ENCODE data around the gene EFL1.
"Not testable (repeated sequence)": the region's sequence is repeated elsewhere in the genome, so short reads cannot be mapped to it uniquely, and the experiment has no call there.

The EFL1 gene
- 22.0 to 57.6 (median 39.1) reads per million in 4 donors for total RNA-seq

DNA sequence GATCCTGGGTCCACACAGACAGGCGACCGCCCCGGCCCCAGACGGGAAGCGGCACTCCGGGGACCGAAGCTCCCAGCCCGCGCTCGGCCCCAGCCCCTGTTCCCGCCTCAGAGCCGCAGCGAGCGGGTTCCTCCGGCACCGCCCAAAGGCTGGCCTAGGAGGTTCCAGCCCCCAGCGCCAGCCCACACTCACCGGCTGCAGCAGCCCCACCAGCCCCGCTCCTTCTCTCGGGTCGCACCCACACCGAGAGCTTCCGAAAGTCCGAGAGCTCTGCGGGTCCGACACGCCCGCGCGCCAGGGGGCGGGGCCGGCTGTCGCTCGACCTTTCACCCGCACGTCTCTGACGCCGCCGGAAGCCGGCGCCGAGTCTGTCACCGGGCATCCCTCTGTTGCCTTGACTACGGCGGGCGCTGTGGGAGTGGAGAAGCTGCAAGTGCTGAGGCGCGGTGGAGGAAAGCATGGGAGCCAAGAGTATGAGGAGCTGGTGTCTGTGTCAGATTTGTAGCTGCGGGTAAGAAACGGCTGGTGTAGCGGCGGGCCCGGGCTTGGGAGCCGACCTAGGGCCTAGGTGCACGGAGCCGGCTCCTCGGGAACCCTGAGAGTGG is at the start of gene EFL1, which contains the start of gene SAXO2:
EFL1 (minus strand) TSS at position 313 of the 605 bp plus-strand sequence. CDS start 956 bp downstream, outside the sequence.
SAXO2 (plus strand) TSS at position 397 of the 605 bp plus-strand sequence; CDS start at position 459, 62 bp downstream.
- DNase-seq: peak; percentile 76 to 89 (median 87)

DNA sequence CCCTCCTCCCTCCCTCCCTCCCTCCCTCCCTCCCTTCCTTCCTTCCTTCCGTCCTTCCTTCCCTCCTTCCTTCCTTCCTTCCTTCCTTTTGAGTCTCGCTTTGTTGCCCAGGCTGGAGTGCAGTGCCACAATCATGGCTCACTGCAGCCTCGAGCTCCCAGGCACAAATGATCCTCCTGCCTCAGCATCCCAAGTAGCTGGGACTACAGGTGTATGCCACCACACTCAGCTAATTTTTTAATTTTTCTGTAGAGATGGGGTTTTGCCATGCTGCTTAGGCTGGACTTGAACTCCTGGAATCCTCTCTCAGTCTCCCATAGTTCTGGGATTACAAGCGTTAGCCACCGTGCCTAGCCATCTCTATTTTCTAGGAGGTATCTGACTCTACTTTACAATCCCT is 48.8 kb upstream of the EFL1 start:
- not testable (repeated sequence) for DNase-seq

DNA sequence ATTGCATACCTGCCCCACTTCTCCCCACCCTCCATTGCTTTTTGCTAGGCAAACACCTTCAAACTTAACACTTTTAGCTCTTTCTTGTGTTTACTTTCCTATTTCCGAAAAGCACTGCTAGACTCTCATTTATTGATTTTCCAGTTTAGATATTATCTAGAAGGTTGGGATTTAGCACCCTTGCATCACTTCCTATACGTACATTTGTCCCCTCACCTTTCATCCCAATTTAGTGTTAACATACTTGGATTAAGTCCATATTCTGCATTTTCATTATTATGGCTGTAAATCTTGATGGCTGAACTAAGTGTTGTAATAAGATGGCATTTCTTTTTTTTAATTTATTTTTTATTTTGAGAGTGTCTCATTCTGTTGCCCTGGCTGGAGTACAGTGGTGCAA is 47.3 kb upstream of the EFL1 start:
- DNase-seq: no peak

DNA sequence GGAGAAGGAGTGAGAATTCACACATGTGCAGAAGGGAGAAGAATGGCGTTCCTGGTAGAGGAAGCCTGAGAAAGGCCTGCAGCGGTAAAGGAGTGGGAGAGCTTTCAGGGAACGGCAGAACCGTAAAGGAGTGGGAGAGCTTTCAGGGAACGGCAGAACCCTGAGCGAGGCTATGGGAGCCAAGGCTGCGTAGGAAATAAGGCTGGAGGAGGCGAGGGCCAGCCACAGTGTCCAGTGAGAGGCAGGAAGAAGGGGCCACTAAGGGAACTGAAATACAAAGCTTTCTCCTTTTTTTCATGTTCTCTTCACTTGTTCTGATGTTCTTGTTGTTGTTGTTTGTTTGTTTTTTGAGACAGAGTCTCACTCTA is 45.2 kb upstream of the EFL1 start:
- DNase-seq: no peak

DNA sequence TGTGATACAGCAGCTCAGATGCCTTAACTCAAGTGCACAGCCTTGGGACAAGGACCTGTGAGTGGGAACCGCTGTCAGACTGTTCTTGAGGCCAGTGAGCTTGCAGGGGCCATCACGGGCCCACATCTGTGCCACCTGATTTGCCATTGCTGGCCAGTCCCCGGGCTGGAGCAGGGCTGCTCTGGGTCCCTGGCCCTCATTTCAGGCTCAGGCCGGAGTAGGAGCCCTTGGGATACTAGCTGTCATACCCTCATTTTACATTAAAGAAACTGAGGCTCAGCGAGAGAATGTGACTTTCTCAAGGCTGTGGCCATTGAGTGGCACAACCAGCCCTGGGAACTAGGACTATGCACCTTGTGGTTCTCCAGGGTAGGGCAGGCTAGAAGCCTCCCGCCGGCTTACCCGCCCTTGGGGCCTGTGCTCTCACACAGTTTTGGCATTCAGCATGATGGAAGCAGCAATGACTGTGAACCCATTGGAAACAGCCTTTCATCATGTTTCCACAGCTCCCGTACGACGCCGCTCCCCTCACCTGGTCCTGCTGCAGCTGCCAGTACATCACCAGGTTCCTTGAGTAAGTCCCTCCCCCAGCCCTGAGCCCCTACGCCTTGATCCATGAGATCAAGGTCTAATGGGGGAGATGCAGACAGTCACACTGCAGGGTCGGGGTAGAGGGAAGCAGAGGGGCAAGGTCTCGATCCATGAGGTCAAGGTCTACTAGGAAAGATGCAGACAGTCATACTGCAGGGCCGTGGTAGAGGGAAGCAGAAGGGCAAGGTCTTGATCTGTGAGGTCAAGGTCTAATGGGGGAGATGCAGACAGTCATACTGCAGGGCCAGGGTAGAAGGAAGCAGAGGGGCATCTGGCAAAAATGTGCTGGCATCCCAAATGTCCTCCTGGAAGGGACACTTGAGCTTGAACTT is 44.5 kb upstream of the EFL1 start:
- DNase-seq: no peak

DNA sequence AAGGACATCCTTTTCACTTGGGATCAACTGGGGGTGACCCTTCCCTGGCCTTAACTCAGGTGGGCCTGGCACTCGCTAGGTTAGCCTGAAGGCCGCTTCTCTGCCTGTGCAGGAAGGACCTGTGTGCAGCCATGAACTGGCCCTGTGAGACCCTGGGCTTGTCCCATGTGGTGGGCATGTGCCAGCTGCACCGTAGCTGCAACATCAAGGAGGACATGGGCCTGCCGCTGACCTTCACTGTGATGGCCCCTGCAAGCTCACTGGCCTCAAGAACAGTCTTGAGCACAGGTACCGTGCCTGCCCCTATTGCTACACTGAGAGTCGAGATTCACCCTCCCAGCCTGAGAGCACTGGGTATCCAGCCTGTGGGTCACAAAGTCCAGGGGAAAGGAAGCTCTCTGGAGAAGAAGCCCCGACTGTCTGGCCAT is 43.1 kb upstream of the EFL1 start:
- DNase-seq: no peak

DNA sequence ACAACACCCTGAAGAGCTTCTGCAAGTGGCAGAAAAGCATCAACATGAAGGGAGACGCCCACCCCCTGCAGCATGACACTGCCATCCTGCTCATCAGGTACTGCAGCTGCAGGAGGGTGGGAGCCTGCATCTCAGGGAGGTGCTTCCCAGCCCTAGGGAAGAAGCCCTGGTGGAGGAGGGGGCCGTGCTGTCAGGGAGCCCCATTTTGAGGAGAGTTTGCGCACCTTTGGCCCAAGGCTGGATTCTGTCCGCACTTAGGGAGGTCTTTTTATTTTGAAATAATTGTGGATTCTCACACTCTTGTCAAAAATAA is 42.2 kb upstream of the EFL1 start:
- no peak for DNase-seq

DNA sequence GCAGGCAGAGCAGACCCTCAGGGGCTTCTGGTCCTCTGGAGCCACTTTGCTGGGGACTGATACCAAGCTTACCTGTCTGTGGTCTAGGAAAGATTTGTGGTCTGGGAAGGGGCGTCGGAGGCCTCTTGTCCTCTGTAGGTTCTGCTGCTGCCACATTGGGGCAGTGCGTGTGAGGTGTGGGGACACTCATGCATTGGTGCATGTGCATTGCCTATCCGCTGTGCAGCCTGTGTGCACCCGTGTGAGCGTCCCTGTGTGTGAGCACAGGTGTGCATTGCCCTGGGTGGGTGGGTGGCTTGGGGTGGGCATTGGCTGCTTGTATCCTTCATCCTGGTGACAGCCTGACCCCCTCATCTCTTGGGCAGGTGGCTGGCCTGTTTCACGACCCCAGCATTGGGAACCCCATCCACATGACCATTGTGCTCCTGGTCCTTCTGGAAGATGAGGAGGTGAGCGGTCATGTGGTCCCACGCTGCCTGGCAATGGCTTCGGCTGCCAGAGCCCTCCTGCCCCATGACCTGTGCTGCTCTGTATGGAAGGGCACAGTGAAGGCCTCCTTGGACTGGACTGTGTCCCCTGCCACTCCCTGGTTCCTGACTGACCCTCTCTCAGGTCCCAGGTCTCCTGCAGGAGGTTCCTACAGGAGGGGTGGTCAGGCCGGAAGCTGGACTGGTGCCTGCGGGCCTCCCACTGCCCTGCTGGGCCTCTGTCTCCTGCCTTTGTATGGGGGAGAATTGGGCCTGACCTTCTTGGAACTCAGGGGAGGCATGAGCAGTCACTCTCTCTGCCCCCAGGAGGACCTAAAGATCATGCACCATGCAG is 41.6 kb upstream of the EFL1 start:
- DNase-seq: no peak

DNA sequence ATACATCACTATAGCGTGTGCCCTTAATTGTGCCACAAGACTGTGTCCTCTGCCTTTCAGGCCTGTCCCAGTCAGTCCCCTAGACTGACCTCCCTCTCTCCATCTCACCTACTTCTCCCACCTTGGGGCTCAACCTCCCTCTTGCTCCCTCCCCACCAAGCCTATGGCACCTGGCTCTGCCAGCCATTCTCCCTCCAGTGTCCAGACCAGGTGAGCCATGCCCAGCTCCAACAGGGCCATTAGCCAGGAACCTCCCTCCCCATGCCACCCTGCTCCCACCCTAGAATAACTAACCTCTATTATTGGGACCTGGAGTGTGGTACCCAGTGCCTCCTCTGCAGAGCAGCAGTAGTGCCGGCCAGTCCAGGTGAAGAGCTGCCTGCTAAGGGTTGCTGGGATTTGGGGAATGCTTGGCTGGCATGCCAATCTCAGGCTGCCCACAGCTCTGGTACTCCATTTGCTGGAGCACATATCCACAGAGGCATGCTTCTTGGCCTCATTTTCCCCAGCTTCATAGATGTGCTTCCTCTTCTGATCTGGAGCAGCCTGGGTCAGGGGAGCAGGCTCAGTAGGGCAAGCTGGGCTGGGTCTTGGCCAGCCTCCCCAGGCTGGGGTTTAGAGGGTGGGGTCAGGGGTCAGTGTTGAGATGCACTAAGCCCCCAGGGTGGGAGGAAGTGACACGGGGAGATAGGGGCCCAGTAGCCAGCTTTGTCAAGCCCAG is 38.9 kb upstream of the EFL1 start:
- no peak for DNase-seq

DNA sequence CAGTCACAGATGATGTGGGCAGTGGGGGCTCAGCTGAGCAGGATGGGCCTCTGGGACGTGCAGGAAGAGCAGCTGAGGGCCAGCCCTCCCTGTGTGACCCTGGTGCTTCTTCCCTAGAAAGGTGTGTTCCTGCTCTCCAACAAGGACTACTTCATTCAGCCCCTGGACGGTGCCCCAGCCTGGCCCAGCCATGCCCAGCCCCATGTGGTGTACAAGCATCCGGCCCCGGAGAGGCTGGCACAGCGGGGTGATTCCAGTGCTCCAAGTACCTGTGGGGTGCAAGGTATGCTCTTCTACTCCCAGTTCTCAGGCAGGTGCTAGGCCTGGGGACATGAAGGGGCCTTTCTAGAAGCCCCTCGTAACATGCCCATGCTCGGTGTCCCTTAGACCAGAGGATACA is 38.3 kb upstream of the EFL1 start:
- no peak for DNase-seq

DNA sequence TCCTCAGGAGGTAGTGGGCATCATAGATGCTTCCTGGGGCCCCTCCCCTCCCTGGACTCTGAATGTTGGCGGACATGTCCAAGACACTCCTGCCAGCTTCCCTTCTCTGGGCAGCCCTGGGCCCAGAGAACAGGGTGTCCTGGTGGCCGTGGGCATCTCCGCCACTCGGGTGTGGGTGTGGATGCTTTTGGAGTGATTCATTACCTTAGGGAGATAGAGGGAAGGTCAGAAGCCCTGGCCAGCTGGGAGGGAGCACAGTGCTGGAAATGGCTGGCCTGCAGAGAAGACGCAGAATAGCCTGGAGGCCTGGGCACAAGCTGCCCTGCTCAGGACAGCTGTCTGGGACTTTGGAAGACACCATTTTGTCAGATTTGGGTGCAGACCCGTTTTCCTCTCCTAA is 37.8 kb upstream of the EFL1 start:
- not testable (repeated sequence) for DNase-seq

DNA sequence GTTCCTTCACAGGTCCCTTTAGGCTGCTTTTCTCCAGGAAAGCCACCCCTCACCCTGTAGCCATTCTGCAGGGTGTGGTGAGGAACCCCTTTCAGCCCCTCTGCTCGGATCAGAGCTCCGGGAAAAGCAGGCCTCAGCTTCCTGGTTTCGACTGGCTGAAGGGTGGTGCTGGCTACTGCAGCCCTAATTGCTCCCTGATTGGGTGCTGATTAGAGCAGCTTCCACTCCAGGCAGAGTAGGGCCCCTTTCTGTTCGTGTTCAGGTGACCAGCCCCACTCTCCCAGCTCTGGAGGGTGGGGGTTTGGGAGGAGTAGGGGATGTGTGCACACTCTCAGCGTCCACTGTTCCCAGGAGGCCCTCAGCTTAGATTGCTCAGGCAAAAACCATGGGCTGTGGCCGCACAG is 37.0 kb upstream of the EFL1 start:
- DNase-seq: not testable (repeated sequence)

DNA sequence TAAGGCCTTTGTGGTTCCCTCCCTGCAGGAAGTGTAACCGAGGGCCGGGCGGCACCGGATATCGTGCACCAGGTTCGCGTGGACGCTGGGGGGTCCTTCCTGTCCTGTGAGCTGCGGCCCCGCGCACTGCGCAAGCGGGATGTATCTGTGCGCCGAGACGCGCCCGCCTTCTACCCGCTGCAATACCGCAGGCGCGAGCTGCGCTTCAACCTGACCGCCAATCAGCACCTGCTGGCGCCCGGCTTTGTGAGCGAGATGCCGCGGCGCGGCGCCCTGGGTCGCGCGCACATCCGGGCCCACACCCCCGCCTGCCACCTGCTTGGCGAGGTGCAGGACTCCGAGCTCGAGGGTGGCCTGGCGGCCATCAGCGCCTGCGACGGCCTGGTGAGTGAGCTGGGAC is 36.0 kb upstream of the EFL1 start:
- peak in 4 of 5 donors; percentile 22 to 60 (median 34) for DNase-seq

DNA sequence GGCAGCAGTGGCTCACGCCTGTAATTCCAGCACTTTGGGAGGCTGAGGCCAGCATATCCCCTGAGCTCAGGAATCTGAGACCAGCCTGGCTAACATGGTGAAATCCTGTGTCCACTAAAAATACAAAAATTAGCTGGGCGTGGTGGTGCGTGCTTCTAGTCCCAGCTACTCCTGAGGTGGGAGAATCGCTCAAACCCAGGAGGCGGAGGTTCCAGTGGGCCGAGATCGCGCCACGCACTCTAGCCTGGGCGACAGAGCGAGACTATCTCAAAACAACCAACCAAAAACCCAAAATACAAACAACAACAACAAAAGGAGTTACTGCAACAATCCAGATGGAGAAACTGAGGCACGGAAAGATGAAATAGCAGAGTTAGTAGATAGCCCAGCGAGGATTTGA is 35.5 kb upstream of the EFL1 start:
- no peak for DNase-seq

DNA sequence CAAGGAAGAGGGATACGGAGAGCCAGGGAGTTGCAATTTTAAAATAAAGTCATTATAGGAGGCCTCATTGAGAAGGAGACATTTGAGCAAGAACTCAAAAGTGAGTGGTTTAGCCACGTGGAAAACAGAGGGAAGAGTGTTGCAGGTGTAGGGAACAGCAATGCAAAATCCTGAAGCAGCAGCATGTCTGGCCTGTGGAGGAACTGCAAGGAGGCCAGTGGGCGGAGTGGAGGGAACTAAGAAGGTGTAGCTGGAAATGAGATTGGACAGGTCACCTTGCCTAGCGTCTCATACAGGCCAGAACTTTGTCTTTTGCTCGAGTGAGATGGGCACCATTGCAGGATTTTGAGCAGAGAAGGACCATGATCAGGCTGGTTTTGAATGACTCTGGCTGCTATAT is 35.0 kb upstream of the EFL1 start:
- DNase-seq: no peak

DNA sequence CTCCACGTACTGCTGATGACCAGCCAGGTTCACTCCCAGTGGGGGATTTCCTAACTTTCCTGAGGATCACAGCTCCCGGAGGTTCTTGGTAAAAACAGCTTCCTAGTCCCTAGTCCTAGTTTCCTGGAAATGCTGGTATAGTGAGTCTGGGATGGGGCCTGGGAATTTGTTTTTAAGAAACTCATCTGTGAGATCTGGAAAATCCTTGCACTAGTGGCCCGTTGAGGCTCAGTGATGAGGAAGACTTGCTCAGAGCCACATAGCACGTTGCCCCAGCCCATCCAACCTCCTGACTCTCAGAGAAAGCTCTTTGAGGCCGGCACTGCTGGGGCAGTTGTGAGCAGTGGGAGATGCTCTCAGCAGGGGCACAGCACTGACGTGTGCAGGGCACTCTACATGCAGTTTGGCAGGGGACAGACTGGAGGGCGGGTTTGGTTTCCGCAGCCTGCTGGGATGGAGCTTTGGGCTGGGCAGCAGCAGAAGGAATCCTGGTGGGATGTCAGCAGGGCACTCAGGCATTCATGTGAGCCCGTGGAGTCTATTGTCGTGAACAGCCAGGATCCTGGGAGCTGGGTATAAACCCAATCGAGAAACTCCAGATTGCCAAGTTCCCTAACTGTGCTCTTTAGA is 31.6 kb upstream of the EFL1 start:
- DNase-seq: no peak

DNA sequence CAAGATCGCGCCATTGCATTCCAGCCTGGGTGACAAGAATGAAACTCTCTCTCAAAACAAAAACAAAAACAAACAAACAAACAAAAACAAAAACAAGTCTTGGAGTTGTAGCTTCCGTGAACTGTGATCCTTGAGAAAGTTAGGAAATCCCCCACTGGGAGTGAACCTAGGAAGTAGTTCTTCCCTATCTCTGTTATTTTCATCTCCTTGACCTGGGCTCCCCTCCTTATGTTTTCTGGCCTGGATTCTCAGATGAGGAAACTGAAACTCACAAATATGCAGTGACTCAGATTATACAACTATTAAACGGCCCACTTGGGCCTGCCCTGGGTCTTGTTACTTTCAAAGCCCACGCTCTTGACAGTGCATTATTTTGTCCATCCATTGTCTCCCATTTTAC is 29.7 kb upstream of the EFL1 start:
- DNase-seq: no peak

DNA sequence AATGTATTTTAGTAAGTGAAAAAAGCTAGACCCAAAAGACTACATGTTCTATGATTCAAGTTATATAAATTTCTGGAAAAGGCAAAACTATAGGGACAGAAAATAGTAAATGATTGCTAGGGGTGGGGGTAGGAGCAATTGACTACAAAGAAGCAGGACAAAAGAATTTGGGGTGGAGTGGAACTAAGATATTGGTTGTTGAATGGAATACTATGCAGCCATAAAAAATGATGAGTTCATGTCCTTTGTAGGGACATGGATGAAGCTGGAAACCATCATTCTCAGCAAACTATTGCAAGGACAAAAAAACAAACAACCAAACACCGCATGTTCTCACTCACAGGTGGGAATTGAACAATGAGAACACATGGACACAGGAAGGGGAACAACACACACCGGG is 25.7 kb upstream of the EFL1 start:
- DNase-seq: not testable (repeated sequence)

DNA sequence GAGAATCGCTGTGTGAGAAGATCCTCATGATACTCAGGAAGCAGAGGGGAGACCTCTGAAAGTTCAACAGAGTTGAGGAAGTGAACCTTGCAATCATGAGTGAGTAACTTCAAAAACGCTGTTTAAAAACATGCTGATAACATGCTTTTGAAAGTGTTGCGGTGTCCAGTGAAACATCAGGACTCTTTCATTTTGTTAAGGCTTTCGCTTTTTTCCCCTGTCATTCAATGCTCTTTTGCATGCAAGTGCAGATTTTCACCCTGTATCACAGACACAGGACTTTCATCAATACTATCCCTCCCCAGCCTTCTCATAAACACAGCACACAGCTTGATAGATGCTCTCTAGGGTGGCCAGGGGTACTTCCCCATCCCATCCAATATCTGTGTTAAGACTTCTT is 23.9 kb upstream of the EFL1 start:
- peak in 1 of 5 donors; percentile 35 for DNase-seq

DNA sequence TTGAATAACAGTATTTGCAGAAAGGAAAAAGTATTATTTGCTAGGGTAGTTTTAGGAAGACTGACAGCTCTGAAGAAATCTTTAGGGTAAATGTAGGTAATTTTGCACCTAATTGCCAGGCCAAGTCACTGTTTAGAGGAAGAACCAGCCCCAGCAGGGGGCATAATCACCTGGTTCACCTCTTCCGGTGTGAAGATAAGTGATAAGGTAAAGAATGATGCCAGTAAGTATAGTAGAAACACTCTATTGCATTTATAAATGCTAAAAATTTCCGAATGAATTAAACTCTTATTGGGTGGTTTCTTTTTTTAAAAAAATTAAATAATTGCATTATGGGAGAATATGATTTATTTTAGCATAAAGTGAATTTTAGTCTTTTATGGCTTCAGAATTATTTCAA is 21.8 kb upstream of the EFL1 start:
- DNase-seq: not testable (repeated sequence)

DNA sequence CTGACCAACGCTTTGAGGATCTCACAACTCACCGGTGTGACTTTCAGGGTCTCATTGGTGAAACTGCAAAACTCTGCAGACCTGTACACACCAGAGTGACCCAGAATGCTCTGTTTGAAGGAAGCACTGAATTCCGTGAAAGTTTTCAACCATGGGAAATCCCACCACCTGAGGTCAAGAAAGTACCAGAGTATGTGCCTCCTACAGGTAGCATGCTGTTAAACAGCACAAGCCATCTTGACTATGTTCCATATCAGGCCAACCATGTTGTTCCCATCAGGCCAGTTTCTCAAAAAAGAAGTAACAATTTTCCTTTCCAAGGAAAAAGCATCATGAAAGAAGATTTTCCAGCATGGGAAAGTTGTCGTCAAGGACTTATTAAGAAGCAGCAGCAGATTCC is 19.9 kb upstream of the EFL1 start:
- not testable (repeated sequence) for DNase-seq

DNA sequence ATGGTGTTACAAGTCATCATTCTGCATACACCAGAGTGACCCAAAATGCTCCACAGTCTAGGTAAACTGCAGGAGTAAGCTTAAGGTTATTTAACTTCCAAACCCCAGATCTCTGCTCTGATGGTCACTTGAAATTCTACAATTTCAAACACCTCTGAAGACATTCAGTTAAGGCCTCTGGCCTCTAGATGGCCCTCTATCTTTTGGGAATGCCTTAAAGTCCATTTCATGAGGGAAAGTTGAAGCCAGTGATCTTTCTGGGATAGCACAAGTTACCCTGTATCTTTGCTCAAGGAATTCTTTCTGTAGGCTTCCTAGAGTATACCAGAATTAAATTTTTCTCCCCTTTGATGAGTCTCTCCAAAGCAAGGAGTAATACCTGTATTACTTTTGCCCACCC is 18.7 kb upstream of the EFL1 start:
- not testable (repeated sequence) for DNase-seq

Data from T-helper 1 cell (primary cell).